GM12872 (cell line): ENCODE measurements around the gene SLC32A1.

Experiments
- CTCF ChIP-seq: IDR thresholded peaks from 3 replicates; pipeline ENCODE4 v1.5.1; 2011; ENCODE audit warnings: low read depth, mild to moderate bottlenecking, low read length, moderate library complexity; ENCODE audit not compliant: insufficient read depth

The SLC32A1 gene

GRCh38 chr20:38757145-38757775, 33.0 kb downstream of the SLC32A1 start:
- TF ChIP-seq CTCF = no peak

GRCh38 chr20:38759106-38759505, 34.8 kb downstream of the SLC32A1 start:
- no peak for TF ChIP-seq CTCF

GRCh38 chr20:38760978-38761377, 36.7 kb downstream of the SLC32A1 start:
- no peak for TF ChIP-seq CTCF

GRCh38 chr20:38762174-38762573, 37.9 kb downstream of the SLC32A1 start:
- no peak for TF ChIP-seq CTCF

- TF ChIP-seq CTCF = no peak
Observed at GRCh38 chr20:38763616-38764015, 39.3 kb downstream of the SLC32A1 start.

GRCh38 chr20:38764567-38765318, 40.5 kb downstream of the SLC32A1 start:
- TF ChIP-seq CTCF = no peak

GRCh38 chr20:38766071-38766470, 41.8 kb downstream of the SLC32A1 start:
- no peak for TF ChIP-seq CTCF
